PC-3 (cell line): ENCODE results near the gene TNFRSF11A.

Experiments used
- CTCF ChIP-seq: fragments of 300-600 bp; sonication (generic); conservative IDR thresholded peaks from 2 replicates; pipeline ENCODE4 v1.5.1; 2017; ENCODE audit warnings: antibody characterized with exemption, low read depth, mild to moderate bottlenecking, low read length
- EZH2 ChIP-seq: fragments of 300-600 bp; sonication (generic); IDR thresholded peaks from one replicate; pipeline ENCODE4 v1.6.1; 2017; ENCODE audit warnings: antibody characterized with exemption, mild to moderate bottlenecking, low read length; ENCODE audit not compliant: unreplicated experiment

GRCh38 chr18:62425465-62426190, 100.5 kb downstream of the TNFRSF11A start:
- TF ChIP-seq CTCF (peak; percentile 82), EZH2 (no peak)
